Measurements from ENCODE around the gene MRFAP1L1.

MRFAP1L1 gene

GRCh38 chr4:6665320-6665654, 44.4 kb downstream of the MRFAP1L1 start:
- CTCF ChIA-PET = no interaction called here
- no peak for TF ChIP-seq CTCF (conservative IDR thresholded peaks at IDR 0.05; ENCODE audit: low read depth)
- POLR2A ChIA-PET (ENCODE audit: low non-redundant PET) = no interaction called here
- no peak for DNase-seq (ENCODE audit: low spot score)
- H3K27ac ChIP-seq = no peak overlapping the region

- ChIA-PET CTCF (interaction anchor here (0.8 kb wide), 1 partner anchor 255 kb away, joined by 3 read pairs; no protein-coding TSS in a partner anchor), POLR2A (ENCODE audit: low non-redundant PET) (no interaction called here)
- no peak overlapping the region for H3K27ac ChIP-seq
- no peak for TF ChIP-seq CTCF (conservative IDR thresholded peaks at IDR 0.05; ENCODE audit: low read depth)
- no peak for DNase-seq (ENCODE audit: low spot score)
Measured at GRCh38 chr4:6663596-6664393, 45.9 kb downstream of the MRFAP1L1 start.

- no peak for TF ChIP-seq CTCF (conservative IDR thresholded peaks at IDR 0.05; ENCODE audit: low read depth)
- H3K27ac ChIP-seq = no peak overlapping the region
- CTCF ChIA-PET = no interaction called here
- DNase-seq (ENCODE audit: low spot score) = no peak
- POLR2A ChIA-PET (ENCODE audit: low non-redundant PET) = no interaction called here
Measured at GRCh38 chr4:6662591-6662990, 47.1 kb downstream of the MRFAP1L1 start.

- POLR2A ChIA-PET (ENCODE audit: low non-redundant PET) = no interaction called here
- no peak for TF ChIP-seq CTCF (conservative IDR thresholded peaks at IDR 0.05; ENCODE audit: low read depth)
- DNase-seq (ENCODE audit: low spot score) = no peak
- CTCF ChIA-PET = no interaction called here
- H3K27ac ChIP-seq = no peak overlapping the region
Measured at GRCh38 chr4:6660430-6660829, 49.2 kb downstream of the MRFAP1L1 start.

GRCh38 chr4:6659897-6660296, 49.8 kb downstream of the MRFAP1L1 start:
- TF ChIP-seq CTCF (conservative IDR thresholded peaks at IDR 0.05; ENCODE audit: low read depth) = no peak
- no peak for DNase-seq (ENCODE audit: low spot score)
- H3K27ac ChIP-seq = no peak overlapping the region
- CTCF ChIA-PET = no interaction called here
- POLR2A ChIA-PET (ENCODE audit: low non-redundant PET) = no interaction called here

- TF ChIP-seq CTCF (conservative IDR thresholded peaks at IDR 0.05; ENCODE audit: low read depth) = no peak
- POLR2A ChIA-PET (ENCODE audit: low non-redundant PET) = no interaction called here
- CTCF ChIA-PET = no interaction called here
Measured at GRCh38 chr4:6658597-6659075, 51.0 kb downstream of the MRFAP1L1 start.

More at GRCh38 chr4:6658597-6659075, 51.0 kb downstream of the MRFAP1L1 start:
- peak overlapping the region; percentile 21 for H3K27ac ChIP-seq
- no peak for DNase-seq (ENCODE audit: low spot score)

All from RWPE1 (cell line).